HCT116 (cell line): ENCODE results near the gene KLK11. TPM values are rescaled to one million over a fixed set of nuclear protein-coding genes. Genes with fewer than 3 reads are reported as not detected.

Source experiments
- ATAC-seq: fragments of 200-7000 bp; cut with Tn5 transposase; 2 replicates; pipeline ENCODE4 v1.9.1; 2020; ENCODE audit warnings: mild to moderate bottlenecking, moderate library complexity
- BruUV-seq: library from RNA; stranded (reverse); fragments of 400-500 nt; replicated peaks from 2 replicates; lab custom pipeline; 2021; lab: Mats Ljungman, UMichigan
- CTCF ChIA-PET: fragments of 300-600 bp; sonication (Branson Sonifier 250); formaldehyde crosslinking; loops from one replicate; lab custom pipeline; 2021; ENCODE audit warnings: antibody characterized with exemption; lab: Charles Lee
- POLR2A ChIA-PET: fragments of 300-600, 350-600 bp; sonication (Branson Sonifier 250); formaldehyde crosslinking; loops from one replicate; lab custom pipeline; 2021; ENCODE audit warnings: antibody characterized with exemption; lab: Charles Lee
- RAD21 ChIA-PET, 2 experiments: fragments of 300-600 bp; sonication (Branson Sonifier 250); formaldehyde crosslinking; loops; one replicate each; lab custom pipeline; 2023; ENCODE audit warnings: low total read pairs in 2 of 2; ENCODE audit not compliant: uncharacterized antibody in 2 of 2, unreplicated experiment in 2 of 2, low non-redundant PET in 1 of 2; lab: Charles Lee
- DNase-seq: peaks from one replicate; pipeline ENCODE4 v3.0.0-alpha.2; 2010; ENCODE audit warnings: low read depth, low spot score
- H2AFZ ChIP-seq: fragments of 200-600 bp; shearing (Covaris generic), sonication (generic); 2 replicates; pipeline ENCODE4 v1.6.1; 2017; ENCODE audit warnings: low read depth, mixed run types, mixed read lengths, antibody characterized with exemption, low read length; ENCODE audit not compliant: poor library complexity, severe bottlenecking
- H3K27ac ChIP-seq: 2 replicates; pipeline ENCODE4 v1.5.1; 2012; ENCODE audit warnings: low read depth, low read length
- H3K27me3 ChIP-seq: fragments of 200-600 bp; sonication (generic); 2 replicates; pipeline ENCODE4 v1.6.1; 2016; ENCODE audit warnings: mixed run types, low read length, mixed read lengths; ENCODE audit not compliant: insufficient read depth
- H3K36me3 ChIP-seq, 2 experiments: fragments of 200-500 bp in 1 of 2; fragments of 200-600 bp in 1 of 2; sonication (Bioruptor generic) in 1 of 2; sonication (generic) in 1 of 2; 2 replicates each; pipeline versions ENCODE4 v1.5.1 to v1.6.1; 2014 to 2016; ENCODE audit warnings: low read length in 2 of 2, inconsistent platforms in 1 of 2, mixed read lengths in 1 of 2, mixed run types in 1 of 2; ENCODE audit not compliant: insufficient read depth in 2 of 2, control insufficient read depth in 1 of 2
- H3K4me1 ChIP-seq, 2 experiments: fragments of 200-600 bp in 1 of 2; sonication (generic) in 1 of 2; 2 replicates each; pipeline versions ENCODE4 v1.5.1 to v1.6.1; 2012 to 2017; ENCODE audit warnings: low read length in 2 of 2, inconsistent platforms in 1 of 2, mild to moderate bottlenecking in 1 of 2, mixed read lengths in 1 of 2, mixed run types in 1 of 2, moderate library complexity in 1 of 2; ENCODE audit not compliant: insufficient read depth in 2 of 2, control insufficient read depth in 1 of 2
- H3K4me2 ChIP-seq: fragments of 200-600 bp; sonication (generic); 2 replicates; pipeline ENCODE4 v1.6.1; 2017; ENCODE audit warnings: mixed run types, low read length, mixed read lengths
- H3K4me3 ChIP-seq, 2 experiments: fragments of 200-600 bp in 1 of 2; sonication (generic) in 1 of 2; replicated peaks in 1 of 2; 2 replicates each; pipeline ENCODE4 v1.5.1; 2011 to 2016; ENCODE audit warnings: low read length in 2 of 2, control low read depth in 1 of 2, low read depth in 1 of 2, mild to moderate bottlenecking in 1 of 2, mixed read lengths in 1 of 2, mixed run types in 1 of 2
- H3K79me2 ChIP-seq: fragments of 200-600 bp; sonication (generic); 2 replicates; pipeline ENCODE4 v1.6.1; 2017; ENCODE audit warnings: mild to moderate bottlenecking, mixed run types, low read length, moderate library complexity, mixed read lengths; ENCODE audit not compliant: insufficient read depth
- H3K9ac ChIP-seq: fragments of 200-600 bp; sonication (generic); 2 replicates; pipeline ENCODE4 v1.6.1; 2016; ENCODE audit warnings: low read length, mixed read lengths
- H3K9me2 ChIP-seq: fragments of 200-600 bp; sonication (generic), shearing (Covaris generic); 2 replicates; pipeline ENCODE4 v1.6.1; 2017; ENCODE audit warnings: mixed run types, mild to moderate bottlenecking, moderate library complexity; ENCODE audit not compliant: insufficient read depth
- H3K9me3 ChIP-seq, 2 experiments: fragments of 200-500 bp in 1 of 2; fragments of 200-600 bp in 1 of 2; sonication (Bioruptor generic) in 1 of 2; sonication (generic) in 1 of 2; 2 replicates each; pipeline ENCODE4 v1.6.1; 2014 to 2017; ENCODE audit warnings: low read length in 2 of 2, mixed read lengths in 2 of 2, inconsistent platforms in 1 of 2, low read depth in 1 of 2, mild to moderate bottlenecking in 1 of 2, mixed run types in 1 of 2, moderate library complexity in 1 of 2; ENCODE audit not compliant: control insufficient read depth in 1 of 2, insufficient read depth in 1 of 2
- H4K20me1 ChIP-seq: fragments of 200-600 bp; sonication (generic), shearing (Covaris generic); 2 replicates; pipeline ENCODE4 v1.6.1; 2017; ENCODE audit warnings: mixed run types, mild to moderate bottlenecking, moderate library complexity; ENCODE audit not compliant: insufficient read depth
- CBX3 ChIP-seq: IDR thresholded peaks from 2 replicates; pipeline ENCODE4 v1.6.1; 2012; ENCODE audit warnings: low read depth
- EGR1 ChIP-seq: IDR thresholded peaks from 2 replicates; pipeline ENCODE4 v1.6.1; 2012; ENCODE audit warnings: low read depth
- EZH2 ChIP-seq: fragments of 200-600 bp; sonication (generic); IDR thresholded peaks from 2 replicates; pipeline ENCODE4 v1.6.1; 2017; ENCODE audit warnings: antibody characterized with exemption, mixed run types
- FOSL1 ChIP-seq: IDR thresholded peaks from 2 replicates; pipeline ENCODE4 v1.6.1; 2012; ENCODE audit warnings: low read depth
- SRF ChIP-seq: IDR thresholded peaks from 2 replicates; pipeline ENCODE4 v1.6.1; 2012; ENCODE audit warnings: low read depth
- intact Hi-C: fragments of 100-400 bp; cut with micrococcal nuclease; formaldehyde crosslinking; loops from 2 replicates; pipeline ENCODE4 v1.10.0; 2022
- total RNA-seq: library from RNA; stranded (reverse); gene quantifications from one replicate; pipeline ENCODE4 v1.2.1, GENCODE V29; 2021; ENCODE audit not compliant: unreplicated experiment

KLK11 gene
- total RNA-seq, 1 experiment from 2014 or later = not detected

- H3K9me3 ChIP-seq = no peaks in the 10 kb centered on the region
- intact Hi-C loops = no loop called here
- H3K4me1 ChIP-seq = no peaks in the 10 kb centered on the region
- H3K9ac ChIP-seq = no peak overlapping the region
- no peak overlapping the region for H3K4me3 ChIP-seq
- no peaks in the 10 kb centered on the region for H3K9me2 ChIP-seq
- RAD21 ChIA-PET = no interaction called here
- no peak for ATAC-seq
- H4K20me1 ChIP-seq = no peaks in the 10 kb centered on the region
- H2AFZ ChIP-seq = no peak overlapping the region
- CTCF ChIA-PET = no interaction called here
- no peaks in the 10 kb centered on the region for H3K79me2 ChIP-seq
- H3K4me2 ChIP-seq = no peak overlapping the region
- no TSS peak for BruUV-seq
- no peak for TF ChIP-seq CBX3
- no peak for TF ChIP-seq EGR1
- no peak for TF ChIP-seq FOSL1
- no peaks in the 10 kb centered on the region for H3K36me3 ChIP-seq
- no peak overlapping the region for H3K27ac ChIP-seq
- POLR2A ChIA-PET = no interaction called here
- no peak for DNase-seq
- no peaks in the 10 kb centered on the region for H3K27me3 ChIP-seq
Measured at GRCh38 chr19:51075998-51076397, 49.6 kb upstream of the KLK11 start.

DNA sequence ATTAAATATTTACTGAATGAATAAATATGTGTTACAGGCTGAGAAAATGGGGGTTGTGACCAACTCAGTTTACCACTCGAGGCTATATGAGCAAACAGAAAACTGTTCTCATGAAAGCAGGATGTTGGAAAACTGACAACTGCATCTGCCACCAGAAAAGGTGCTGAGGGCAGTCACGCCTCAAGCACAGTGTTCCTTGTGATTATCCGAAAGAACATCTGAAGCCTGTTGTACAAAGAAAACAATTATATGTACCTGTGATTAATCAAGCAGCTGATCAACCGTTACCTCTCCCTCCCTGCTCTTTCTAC lies 44.6 kb upstream of the KLK11 start:
- Histone ChIP-seq H3K4me1 (peaks cover 0 to under 1% of the 10 kb centered on the region in 2 experiments; a peak in 1 of 4 replicates), H3K79me2 (no peaks in the 10 kb centered on the region), H3K27ac (no peak overlapping the region), H4K20me1 (no peaks in the 10 kb centered on the region), H3K36me3 (no peaks in the 10 kb centered on the region), H3K27me3 (no peaks in the 10 kb centered on the region), H3K9me2 (no peaks in the 10 kb centered on the region), H3K4me2 (no peak overlapping the region), H3K9ac (no peak overlapping the region), H3K9me3 (no peaks in the 10 kb centered on the region), H3K4me3 (no peak overlapping the region), H2AFZ (no peak overlapping the region)
- DNase-seq (no peak), ATAC-seq (no peak)
- intact Hi-C loops = no loop called here
- no TSS peak for BruUV-seq
- CTCF ChIA-PET = no interaction called here
- no peak for TF ChIP-seq EZH2
- no peak for TF ChIP-seq SRF
- POLR2A ChIA-PET = no interaction called here
- RAD21 ChIA-PET = no interaction called here
